HG03066 (cell line): ENCODE results near the gene DERL2.
"Not testable (repeated sequence)": the region's sequence is repeated elsewhere in the genome, so short reads cannot be mapped to it uniquely, and the experiment has no call there.

Experiments
- ATAC-seq: cut with Tn5 transposase; IDR thresholded peaks from one replicate; pipeline ENCODE4 v1.9.1; 2021; ENCODE audit warnings: low read depth; ENCODE audit not compliant: unreplicated experiment

DERL2 gene

DNA sequence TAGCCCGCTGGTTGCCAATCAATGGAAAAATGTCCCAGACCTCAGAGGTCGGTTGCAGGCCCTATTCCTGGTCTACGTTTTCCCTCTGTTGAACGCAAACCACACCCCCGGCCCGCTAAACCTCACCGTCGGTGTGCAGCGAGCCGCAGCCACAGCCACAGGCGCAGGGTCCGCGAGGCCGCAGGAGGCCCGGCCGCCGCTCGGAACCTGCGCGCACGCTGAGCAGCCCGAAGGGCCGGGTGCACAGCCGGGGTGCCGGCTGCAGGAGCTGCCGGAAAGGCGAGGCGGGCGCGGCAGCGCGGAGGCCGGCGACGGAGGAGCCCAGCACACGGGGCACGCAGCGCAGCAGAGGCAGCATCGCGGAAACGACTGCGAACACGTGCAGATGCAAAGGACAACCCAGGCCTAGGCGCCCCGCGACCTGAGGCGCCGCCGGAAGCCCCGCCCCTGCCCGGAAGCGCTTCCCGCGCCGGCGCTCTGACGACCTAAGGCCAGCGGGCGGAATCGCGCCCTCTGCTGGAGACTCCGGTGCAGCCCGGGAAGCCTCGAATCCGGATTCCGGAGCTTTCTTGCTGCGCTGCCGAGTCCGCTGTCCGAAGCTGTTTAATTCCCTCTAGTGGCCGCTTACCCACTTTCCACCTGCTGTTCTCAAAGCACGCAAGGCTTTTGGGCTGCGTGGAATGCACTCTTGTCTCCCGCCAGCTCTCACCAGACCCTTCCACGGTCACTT lies 47.1 kb downstream of the DERL2 start, which contains the start of gene C1QBP:
Gene C1QBP, minus strand, starts transcription at position 440 of the 730 bp plus-strand sequence. Its CDS starts 82 bp downstream, at position 358.
- peak; percentile 65 for ATAC-seq

DNA sequence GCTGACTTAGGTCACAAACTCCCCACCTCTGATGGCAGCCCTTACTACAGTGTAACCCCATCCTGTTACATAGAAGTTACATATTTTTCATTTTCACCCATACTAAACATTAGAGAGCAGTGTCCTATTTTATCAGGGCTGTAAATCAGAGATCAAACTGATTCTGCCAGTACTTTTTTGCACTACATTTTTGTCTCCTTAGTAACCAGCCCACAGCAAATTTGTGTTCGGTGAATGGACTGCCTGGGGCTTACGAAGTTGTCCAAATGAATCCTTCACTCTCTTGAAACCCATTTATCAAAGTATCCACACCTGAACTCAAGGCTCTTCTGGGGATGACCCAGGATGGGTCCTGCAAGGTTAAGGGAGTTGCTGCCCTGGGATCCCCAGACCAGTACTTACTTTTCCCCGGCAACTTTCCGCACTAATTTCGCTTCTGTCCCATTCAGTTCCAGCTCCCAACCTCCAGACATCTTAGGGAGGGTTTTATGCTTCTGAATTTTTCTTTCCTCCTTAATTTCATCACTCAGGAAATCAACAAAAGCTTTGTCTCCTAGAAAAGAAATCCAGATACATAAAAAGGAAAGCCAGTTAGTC lies 48.2 kb downstream of the DERL2 start:
- no peak for ATAC-seq

GRCh38 chr17:5435781-5436315 lies 50.1 kb downstream of the DERL2 start:
- not testable (repeated sequence) for ATAC-seq

GRCh38 chr17:5434984-5435383 lies 51.0 kb downstream of the DERL2 start:
- ATAC-seq = no peak

- no peak for ATAC-seq
Measured at GRCh38 chr17:5431949-5432556, 53.9 kb downstream of the DERL2 start.

DNA sequence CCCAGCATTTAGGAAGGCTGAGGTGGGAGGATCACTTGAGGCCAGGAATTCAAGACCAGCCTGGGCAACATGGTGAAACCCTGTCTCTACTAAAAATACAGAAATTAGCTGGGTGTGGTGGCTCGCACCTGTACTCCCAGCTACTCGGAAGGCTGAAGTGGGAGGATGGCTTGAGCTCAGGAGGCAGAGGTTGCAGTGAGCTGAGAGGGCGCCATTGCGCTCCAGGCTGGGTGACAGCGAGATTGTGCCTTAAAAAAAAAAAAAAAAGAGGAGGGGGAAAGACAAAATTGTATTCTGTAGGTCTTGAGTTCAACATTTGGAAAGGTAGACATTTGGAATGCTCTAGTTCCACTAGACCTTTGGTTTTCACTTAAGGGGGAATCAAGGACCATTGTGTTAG lies 54.7 kb downstream of the DERL2 start:
- not testable (repeated sequence) for ATAC-seq

- ATAC-seq = no peak
Measured at GRCh38 chr17:5430413-5430999, 55.5 kb downstream of the DERL2 start.

DNA sequence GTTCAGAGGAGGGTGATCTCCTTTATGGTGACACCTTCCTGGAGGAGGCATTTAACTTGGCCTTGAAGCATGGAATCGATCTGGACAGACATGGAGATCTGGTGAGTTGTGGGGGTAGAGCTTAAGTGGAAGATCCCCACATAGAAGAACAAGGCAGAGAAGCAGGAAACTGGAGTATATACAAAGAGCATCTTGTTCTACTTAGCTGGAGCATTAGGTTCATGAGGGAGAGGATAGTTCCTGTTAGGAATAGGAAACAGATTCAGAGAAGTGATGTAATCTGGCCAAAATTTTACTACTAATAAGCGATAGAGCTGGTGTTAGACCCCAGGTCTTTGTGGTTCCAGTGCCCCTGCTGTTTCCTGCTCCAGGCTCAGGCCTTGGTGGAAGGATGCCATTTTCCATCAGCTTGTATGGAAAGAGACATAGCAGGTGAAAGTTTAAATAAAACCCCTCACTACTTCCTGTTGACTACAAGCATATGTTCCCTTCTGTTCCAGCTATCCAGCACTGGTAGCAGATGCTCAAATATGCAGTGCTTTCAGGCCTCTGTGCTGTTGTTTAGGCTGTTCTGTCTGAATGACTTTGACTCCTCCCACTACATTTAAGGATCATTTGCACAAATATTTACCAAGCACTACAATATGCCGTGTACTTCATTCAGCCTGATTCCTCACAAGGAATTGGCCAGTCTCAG lies 56.6 kb downstream of the DERL2 start:
- ATAC-seq = no peak

GRCh38 chr17:5425826-5426225 lies 60.2 kb downstream of the DERL2 start:
- no peak for ATAC-seq

DNA sequence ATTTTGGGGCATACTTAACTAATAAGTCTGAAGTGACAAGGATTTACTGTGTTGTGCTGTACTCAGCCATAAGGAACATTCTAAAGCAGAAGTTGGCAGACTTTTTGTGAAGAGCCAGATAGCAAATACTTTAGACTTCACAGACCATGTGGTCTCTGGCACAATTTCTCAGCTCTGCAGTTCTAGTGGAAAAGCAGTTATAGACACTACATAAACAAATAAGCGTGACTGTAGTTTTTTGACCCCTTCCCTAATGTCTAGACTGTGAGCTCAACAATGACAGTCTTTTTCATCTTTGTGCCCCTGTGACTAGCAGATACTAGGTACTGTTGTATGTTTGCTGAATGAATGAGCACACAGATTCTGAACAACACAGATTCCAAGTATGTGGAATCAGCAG lies 61.1 kb downstream of the DERL2 start:
- no peak for ATAC-seq

DNA sequence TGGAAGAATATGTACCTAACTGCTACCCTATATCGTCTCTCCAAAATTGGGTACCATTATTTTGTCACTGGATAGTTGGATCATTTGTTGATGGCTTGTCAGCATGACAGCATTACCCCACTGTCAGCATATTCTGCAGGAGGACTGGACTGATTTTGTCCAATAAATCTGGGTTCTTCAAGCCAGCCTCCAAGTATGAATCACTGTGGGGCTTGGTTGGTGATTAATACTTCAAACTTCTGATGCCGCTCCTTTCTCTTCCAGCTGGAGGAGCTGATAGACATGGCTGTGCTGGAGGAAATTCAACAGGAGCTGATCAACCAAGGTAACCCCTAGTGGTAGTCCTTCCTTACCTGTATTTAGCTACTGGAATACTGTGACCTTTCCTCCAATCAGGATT lies 63.5 kb downstream of the DERL2 start:
- no peak for ATAC-seq
